Gastrocnemius medialis (tissue), 4 donors: Measurements from ENCODE around the gene GNB1.

ENCODE experiments used
- POLR2A ChIP-seq, 2 donors: fragments of 450-650 bp; IDR thresholded peaks; one replicate each; pipeline ENCODE4 v1.6.1; 2017; ENCODE audit warnings: antibody characterized with exemption in 2 of 2, mild to moderate bottlenecking in 2 of 2, moderate library complexity in 2 of 2
- TF ChIP-seq, protein P1 (sequence below), 5 experiments: fragments of 450-650 bp in 3 of 5; fragments of 200-600 bp in 2 of 5; sonication (generic) in 2 of 5; IDR thresholded peaks in 4 of 5; conservative IDR thresholded peaks in 1 of 5; 1 replicate in 4 of 5; 2 replicates in 1 of 5; pipeline ENCODE4 v1.5.1; 2016 to 2019; ENCODE audit warnings: antibody characterized with exemption in 5 of 5, mild to moderate bottlenecking in 3 of 5, moderate library complexity in 3 of 5

GRCh38 chr1:1841575-1841995 is 49.3 kb downstream of the GNB1 start:
- TF ChIP-seq, protein P1, sequence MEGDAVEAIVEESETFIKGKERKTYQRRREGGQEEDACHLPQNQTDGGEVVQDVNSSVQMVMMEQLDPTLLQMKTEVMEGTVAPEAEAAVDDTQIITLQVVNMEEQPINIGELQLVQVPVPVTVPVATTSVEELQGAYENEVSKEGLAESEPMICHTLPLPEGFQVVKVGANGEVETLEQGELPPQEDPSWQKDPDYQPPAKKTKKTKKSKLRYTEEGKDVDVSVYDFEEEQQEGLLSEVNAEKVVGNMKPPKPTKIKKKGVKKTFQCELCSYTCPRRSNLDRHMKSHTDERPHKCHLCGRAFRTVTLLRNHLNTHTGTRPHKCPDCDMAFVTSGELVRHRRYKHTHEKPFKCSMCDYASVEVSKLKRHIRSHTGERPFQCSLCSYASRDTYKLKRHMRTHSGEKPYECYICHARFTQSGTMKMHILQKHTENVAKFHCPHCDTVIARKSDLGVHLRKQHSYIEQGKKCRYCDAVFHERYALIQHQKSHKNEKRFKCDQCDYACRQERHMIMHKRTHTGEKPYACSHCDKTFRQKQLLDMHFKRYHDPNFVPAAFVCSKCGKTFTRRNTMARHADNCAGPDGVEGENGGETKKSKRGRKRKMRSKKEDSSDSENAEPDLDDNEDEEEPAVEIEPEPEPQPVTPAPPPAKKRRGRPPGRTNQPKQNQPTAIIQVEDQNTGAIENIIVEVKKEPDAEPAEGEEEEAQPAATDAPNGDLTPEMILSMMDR (IDR thresholded peaks at IDR 0.05 in 4 of 5, conservative IDR thresholded peaks at IDR 0.05 in 1 of 5) = no peak
- TF ChIP-seq POLR2A (IDR thresholded peaks at IDR 0.05) = no peak
